NCI-H526 treated with DMSO at 0.1 percent for 48 hours (cell line): ENCODE measurements around the gene RRAS.

Source experiments
- DNase-seq: peaks from one replicate; lab custom pipeline; 2025; lab: John Stamatoyannopoulos, UW

The RRAS gene

GRCh38 chr19:49640113-49640898 lies at the start of gene RRAS:
Gene RRAS, minus strand, starts transcription at chr19:49640143. Its CDS starts 45 bp downstream, at chr19:49640098.
- DNase-seq: peak; percentile 98

DNA sequence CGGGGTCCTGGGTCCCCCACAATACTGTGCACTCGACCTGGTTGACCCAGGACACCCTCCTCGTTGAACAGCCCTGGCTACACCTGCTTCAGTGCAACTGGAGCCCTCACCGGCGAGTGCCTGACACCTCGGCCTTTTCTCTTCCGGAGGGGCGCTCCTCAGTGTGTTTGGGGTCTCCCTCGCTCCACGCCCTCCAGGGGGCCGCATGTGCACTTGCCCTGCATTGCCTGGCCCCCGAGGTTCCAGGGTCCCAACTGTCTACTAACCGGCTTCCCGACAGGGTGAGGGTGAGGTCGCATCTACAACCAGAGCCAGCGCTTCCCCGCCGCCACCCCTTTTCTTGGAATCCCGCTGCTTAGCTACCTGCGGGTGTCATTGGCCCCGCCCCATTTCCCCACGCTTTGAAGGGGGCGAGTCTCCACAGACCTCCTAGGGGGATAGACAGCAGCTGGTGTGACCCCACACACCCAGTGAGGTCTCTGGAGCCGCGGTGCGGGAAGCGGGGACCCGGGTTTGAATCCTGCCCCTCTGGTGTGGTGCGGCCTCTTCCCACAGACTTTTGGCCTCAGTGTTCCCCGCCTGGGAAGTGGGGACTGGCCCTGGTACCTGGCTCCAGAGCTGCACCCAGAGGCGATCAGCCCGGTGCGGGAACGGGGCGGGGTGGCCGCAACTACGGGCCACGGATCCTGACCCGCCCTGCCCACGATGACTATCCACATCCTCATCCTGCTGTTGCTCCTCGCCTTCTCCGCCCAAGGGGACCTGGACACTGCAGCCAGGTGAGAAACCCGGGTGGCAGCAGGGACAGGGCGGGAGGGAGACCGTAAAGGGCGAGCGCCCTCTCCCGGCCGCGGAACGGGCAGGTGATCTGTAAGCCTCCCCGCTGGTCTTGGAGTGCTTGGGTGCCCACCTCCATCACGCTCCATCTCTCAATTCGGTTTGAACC lies 49.5 kb upstream of the RRAS start, which contains the start of gene ADM5:
TSS of gene ADM5 (plus strand) at position 462 of the 946 bp plus-strand sequence. CDS start at position 706, 244 bp downstream.
- peak; percentile 27 for DNase-seq

- no peak for DNase-seq
Measured at GRCh38 chr19:49688531-49689132, 48.7 kb upstream of the RRAS start.

GRCh38 chr19:49687566-49688316 lies 47.8 kb upstream of the RRAS start:
- no peak for DNase-seq

- DNase-seq: no peak
Measured at GRCh38 chr19:49687150-49687549, 47.2 kb upstream of the RRAS start.

DNA sequence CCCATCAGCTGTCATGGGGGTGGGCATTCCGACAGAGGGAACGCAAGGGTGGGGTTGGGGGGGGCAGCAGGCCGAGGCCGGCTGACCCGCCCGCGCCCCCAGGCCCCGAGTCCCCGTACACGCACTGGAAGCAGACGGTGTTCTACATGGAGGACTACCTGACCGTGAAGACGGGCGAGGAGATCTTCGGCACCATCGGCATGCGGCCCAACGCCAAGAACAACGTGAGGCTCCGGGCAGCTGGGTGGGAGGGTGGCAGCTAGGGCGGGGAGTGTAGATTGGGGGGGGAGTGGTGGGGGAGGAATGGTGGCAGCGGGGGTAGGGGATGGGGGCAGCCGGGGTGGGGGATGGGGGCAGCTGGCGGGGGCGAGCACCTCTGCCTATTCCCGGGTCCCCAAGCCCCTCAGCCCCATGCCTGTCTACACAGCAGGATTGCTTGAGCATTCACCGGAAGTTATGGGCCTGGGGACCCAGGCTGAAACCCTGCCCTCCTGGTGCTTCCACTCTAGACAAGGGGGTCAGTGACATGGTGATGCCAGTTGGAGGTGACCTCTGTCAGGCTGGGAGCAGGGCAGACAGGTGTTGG lies 46.7 kb upstream of the RRAS start:
- DNase-seq: no peak

DNA sequence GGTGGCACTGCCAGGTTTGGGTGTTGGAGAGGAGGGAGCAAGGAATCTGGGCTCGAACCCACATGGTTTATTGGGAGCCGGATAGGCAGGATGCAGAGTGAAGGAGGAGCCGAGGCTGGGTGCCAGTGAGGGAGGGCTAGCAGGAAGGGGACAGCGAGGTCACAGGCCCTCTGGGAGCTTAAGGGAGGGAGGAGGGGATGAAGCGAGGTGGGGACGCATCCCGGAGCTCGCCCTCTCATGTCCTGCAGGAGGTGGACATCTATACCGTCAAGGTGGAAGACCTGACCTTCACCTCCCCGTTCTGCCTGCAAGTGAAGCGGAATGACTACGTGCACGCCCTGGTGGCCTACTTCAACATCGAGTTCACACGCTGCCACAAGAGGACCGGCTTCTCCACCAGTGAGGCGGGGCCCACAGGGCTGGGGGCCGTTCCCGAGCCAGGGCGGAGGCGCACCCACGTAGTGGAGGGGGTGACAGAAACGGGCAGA lies 45.9 kb upstream of the RRAS start:
- DNase-seq: no peak

- no peak for DNase-seq
Measured at GRCh38 chr19:49684983-49685553, 45.1 kb upstream of the RRAS start.

DNA sequence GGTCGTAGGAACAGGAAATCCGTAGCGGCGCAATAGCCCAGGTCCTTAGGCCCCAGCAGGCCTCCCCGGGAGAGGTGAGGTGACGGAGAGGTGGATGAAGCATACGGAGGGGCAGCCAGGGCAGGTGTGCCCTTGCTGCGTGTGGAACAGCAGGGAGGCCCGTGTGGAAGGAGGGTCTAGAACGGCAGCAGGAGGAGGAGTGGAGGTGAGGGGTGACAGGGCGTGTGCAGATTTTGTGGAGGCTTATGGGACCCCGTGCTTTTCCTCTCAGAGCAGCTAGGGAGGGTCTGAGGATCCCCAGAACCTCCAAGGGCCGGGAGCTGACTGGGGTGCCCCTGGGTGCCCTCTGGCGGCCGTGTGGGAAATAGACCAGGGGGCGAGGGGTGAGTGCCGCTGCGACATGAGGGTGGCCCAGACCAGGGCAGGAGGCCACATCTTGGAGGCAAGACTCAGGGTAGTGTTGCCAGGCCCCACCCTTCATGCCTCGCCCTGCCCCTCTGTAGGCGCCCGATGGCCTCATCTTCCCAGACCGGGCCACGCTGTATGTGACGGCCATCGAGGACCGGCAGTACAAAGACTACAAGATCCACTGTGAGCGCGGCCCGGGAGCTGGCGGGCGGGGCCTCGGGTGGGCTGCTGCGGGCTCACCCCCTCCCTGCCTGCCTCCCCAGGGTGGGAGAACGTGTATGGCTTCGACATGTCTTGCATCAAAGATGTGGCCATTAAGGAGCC lies 44.5 kb upstream of the RRAS start:
- no peak for DNase-seq

DNA sequence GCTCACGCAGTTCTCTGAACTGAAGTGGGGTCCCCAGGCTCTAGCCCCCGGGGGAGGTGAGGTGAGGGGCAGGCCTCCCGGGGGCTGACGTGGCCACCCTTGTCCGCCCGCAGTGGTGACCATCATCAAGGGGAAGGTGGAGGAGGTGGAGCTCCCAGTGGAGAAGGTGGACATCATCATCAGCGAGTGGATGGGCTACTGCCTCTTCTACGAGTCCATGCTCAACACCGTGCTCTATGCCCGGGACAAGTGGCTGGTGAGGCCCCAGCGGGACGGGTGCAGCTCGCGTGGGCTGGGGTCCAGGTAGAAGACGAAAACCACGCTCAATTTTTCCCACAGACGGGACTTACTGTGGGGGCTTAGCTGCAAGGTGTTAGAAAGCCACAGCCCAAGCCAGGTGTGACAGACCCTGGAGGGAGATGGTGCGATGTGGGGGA lies 43.9 kb upstream of the RRAS start:
- DNase-seq: no peak

DNA sequence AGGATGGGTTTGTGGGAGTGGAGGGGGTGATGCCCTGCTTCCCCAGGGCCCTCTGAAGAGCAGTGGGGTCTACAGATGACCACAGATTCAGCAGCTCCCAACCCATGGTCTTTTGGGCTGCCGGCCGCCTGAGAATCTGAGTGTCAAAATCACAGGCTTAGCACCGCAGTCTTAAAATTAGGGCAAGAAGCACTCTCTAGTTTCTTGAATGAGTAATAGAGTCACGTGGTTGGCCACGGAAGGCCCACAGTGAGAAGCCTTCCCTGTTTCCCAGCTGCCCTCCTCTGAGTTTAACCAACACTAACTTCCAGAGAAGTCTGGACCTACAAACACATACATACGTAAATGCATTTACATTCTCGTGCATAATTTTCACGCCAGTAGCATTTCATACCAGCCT lies 42.3 kb upstream of the RRAS start:
- DNase-seq: no peak

- DNase-seq: no peak
Measured at GRCh38 chr19:49681830-49682229, 41.9 kb upstream of the RRAS start.

DNA sequence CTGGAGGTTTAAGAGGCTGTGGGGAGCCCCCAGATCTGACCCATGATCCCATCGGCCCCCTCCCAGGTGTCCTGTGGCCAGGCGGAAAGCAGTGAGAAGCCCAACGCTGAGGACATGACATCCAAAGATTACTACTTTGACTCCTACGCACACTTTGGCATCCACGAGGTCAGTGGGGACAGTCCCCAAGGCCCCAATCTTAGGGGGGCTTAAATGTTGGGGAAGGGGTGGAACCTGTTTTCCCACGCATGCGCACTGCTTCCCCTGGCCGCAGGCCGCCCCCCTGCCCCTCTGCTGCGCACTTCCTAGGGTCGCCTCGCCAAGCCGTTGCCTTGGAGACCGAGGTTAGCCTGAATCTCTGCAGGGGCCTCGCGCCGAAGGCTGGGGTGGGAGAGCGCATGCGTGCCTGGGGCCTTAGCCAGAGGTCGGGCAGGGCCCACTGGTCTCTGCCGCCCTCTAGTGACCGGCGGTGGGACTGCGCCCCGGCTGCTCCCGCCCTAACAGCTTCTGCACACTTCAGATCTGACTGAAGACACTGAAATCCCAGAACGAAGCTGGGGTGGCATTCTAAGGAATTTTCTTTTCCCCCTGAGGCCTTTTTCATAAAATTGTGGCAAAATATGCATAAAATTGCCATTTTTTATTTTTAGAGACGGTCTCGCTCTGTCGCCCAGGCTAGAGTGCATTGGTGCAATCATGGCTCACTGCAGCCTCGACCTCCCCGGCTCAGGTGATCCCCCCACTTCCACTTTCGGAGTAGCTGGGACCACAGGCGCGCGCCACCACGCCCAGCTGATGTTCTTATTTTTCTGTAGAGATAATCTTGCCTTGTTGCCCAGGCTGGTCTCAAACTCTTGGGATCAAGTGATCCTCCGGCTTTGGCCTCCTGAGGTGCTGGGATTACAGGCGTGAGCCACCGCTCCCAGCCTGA lies 40.7 kb upstream of the RRAS start:
- peak; percentile 39 for DNase-seq

- DNase-seq: no peak
Measured at GRCh38 chr19:49679771-49680413, 39.9 kb upstream of the RRAS start.

DNA sequence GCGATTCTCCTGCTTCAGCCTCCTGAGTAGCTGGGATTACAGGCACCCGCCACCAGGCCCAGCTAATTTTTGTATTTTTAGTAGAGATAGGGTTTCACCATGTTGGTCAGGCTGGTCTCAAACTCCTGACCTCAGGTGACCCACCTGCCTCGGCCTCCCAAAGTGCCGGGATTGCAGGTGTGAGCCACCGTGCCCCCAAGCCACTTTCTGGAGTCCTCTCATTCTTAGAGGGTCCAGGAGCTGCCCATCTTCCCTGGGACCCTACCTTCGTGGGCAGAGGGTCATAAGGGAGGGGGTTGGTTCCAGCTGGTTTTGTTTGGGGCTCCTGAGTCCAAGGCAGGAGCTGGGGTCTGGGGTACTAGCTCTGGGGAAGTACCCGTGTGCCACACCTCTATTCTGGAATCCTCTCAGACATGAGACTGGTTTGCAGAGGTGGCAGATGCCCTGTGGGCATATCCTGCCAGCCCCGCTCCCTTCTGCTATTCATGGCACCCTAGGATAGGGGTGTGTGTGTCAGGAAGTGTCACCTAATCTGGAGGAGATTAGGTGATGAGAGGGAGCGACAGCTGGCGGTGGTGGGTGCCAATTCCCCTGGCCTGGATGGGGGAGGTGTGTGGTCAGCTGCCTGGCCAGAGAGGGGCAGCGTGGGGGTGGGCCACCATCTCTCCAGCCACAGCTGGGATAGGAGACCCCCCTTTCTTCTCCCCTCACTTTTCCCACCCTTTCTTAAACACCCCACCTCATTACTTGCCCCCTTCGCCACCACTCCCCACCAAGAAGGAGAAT lies 39.2 kb upstream of the RRAS start:
- no peak for DNase-seq

- peak; percentile 33 for DNase-seq
Measured at GRCh38 chr19:49677901-49678674, 38.1 kb upstream of the RRAS start.
